Subcutaneous abdominal adipose tissue (tissue), 5 donors: Measurements from ENCODE around the gene TEX29.

ENCODE experiments used
- H3K27ac ChIP-seq: one replicate; pipeline ENCODE4 v1.7.0; 2013; ENCODE audit warnings: low read depth, mild to moderate bottlenecking, inconsistent platforms, low read length, moderate library complexity
- H3K27me3 ChIP-seq, 5 donors: one replicate each; pipeline ENCODE4 v1.7.0; 2013; ENCODE audit warnings: low read length in 5 of 5, inconsistent platforms in 1 of 5; ENCODE audit not compliant: control insufficient read depth in 5 of 5, insufficient read depth in 4 of 5
- H3K36me3 ChIP-seq, 5 donors: one replicate each; pipeline ENCODE4 v1.7.0; 2013; ENCODE audit warnings: low read length in 5 of 5; ENCODE audit not compliant: control insufficient read depth in 5 of 5, insufficient read depth in 5 of 5
- H3K4me1 ChIP-seq, 5 donors: one replicate each; pipeline ENCODE4 v1.7.0; 2013; ENCODE audit warnings: low read length in 5 of 5, mild to moderate bottlenecking in 3 of 5, moderate library complexity in 1 of 5; ENCODE audit not compliant: control insufficient read depth in 5 of 5, insufficient read depth in 5 of 5
- H3K4me3 ChIP-seq, 5 donors: one replicate each; pipeline ENCODE4 v1.7.0; 2013; ENCODE audit warnings: low read length in 5 of 5, low read depth in 1 of 5
- H3K9ac ChIP-seq, 5 donors: one replicate each; pipeline ENCODE4 v1.7.0; 2013; ENCODE audit warnings: low read length in 5 of 5, mild to moderate bottlenecking in 4 of 5, moderate library complexity in 3 of 5
- H3K9me3 ChIP-seq, 5 donors: one replicate each; pipeline ENCODE4 v1.7.0; 2013; ENCODE audit warnings: low read length in 5 of 5; ENCODE audit not compliant: control insufficient read depth in 5 of 5
- donor health status: healthy.
- donor health status: healthy.
- donor health status: healthy.
- donor health status: healthy.
- donor health status: healthy.

TEX29 gene

DNA sequence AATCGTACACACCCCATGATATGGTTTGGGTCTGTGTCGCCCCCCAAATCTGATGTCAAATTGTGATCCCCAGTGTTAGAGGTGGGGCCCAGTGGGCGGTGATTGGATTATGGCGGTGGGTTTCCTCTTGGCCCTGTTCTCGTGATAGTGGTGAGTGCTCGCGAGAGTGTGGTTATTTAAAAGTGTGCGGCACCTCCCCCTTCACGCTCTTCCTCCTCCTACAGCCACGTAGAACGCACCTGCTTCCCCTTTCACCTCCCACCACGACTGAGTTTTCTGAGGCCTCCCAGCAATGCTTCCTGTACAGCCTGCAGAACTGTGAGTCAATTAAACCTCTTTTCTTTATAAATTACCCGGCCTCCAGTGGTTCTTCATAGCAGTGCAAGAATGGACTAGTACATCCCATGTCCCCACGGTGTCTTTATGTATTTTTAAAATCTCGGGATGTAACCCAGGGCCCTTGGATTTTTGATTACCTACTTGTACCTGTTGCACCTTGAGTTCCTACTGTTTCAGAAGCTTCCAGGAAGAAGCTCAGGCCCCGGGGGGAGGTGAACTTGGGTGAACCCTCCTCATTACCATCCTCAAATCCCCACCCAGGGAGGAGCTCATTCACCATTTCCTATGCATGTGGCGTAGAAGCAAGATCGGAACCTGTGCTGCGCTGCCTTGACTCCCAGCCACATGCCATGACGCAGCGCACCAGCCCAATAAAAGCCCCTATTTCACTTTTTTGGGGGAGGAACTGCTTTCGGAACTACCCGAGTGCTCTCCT is 52.4 kb downstream of the TEX29 start:
- no peak overlapping the region for H3K4me3 ChIP-seq
- peaks cover 0 to 5% (median 0%) of the 10 kb centered on the region in 5 donors for H3K27me3 ChIP-seq
- H3K36me3 ChIP-seq, result no peaks in the 10 kb centered on the region
- H3K27ac ChIP-seq, result no peak overlapping the region
- peaks cover 0 to 6% (median 0%) of the 10 kb centered on the region in 5 donors for H3K4me1 ChIP-seq
- H3K9ac ChIP-seq, result no peak overlapping the region
- H3K9me3 ChIP-seq, result peaks cover 0 to 4% (median 0%) of the 10 kb centered on the region in 5 donors

DNA sequence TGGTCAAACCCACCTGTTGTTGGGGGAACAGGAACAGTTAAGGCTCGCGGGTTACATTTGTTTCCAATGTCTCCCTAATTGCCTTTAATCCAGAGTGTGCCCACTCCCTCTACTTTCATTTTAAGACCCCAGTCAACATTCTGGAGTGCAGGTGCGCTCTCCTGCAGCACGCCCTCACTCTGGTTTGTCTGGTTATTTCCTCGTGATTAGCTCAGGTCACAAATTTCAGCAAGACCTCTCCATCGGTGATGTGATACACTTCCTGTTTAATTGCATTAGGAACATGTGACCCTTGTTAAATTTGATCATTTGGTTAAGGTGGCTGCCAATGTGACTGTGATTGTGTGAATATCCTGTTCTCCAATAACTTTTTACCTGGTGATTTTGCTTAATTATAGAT is 53.0 kb downstream of the TEX29 start:
- peaks cover 0 to 5% (median 0%) of the 10 kb centered on the region in 5 donors for H3K27me3 ChIP-seq

DNA sequence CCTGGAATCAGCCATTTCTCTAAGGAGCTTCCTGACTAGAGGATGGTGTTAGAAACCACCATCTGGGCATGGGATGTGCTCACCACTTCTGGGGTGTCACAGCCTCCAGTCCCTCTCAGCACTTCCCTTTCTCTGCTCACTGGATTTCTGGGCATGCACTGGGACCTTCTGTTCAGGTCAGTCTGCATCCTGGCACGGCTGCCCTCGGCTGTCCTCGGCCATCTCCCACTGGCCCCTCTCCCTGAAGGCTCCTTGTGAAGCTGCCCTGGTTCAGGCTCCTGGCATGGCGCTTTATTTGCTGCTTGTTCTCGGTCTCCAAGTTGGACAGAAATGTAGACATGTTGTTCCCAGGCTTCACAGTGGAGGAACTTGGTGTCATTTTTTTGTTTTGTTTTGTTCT is 60.0 kb downstream of the TEX29 start:
- Histone ChIP-seq H3K9me3 (peaks cover 0 to 9% (median 3%) of the 10 kb centered on the region in 5 donors), H3K4me1 (no peaks in the 10 kb centered on the region), H3K9ac (no peak overlapping the region), H3K4me3 (no peak overlapping the region), H3K27ac (no peak overlapping the region), H3K36me3 (no peaks in the 10 kb centered on the region), H3K27me3 (peaks cover 0 to 15% (median 5%) of the 10 kb centered on the region in 5 donors)

More for the DNA sequence above, 53.0 kb downstream of the TEX29 start:
- H3K36me3 ChIP-seq, result no peaks in the 10 kb centered on the region
- peaks cover 0 to 4% (median 0%) of the 10 kb centered on the region in 5 donors for H3K9me3 ChIP-seq
- H3K9ac ChIP-seq, result no peak overlapping the region
- H3K4me1 ChIP-seq, result peaks cover 0 to 6% (median 0%) of the 10 kb centered on the region in 5 donors
- no peak overlapping the region for H3K27ac ChIP-seq
- H3K4me3 ChIP-seq, result no peak overlapping the region

DNA sequence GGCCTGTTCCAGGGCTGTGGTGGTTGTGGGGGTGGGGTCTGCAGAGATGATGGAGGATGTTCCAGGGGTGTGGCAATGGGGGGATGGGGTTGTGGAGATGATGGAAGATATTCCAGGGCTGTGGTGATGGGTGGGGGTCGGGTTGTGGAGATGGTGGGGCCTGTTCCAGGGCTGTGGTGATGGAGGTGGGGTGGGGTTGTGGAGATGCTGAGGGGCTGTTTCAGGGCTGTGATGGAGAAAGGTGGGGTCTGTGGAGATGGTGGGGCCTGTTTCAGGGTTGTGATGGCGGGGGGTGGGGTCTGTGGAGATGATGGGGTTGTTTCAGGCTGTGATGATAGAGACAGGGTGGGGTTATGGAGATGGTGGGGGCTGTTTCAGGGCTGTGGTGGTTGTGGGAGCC is 62.0 kb downstream of the TEX29 start:
- Histone ChIP-seq H3K4me1 (no peaks in the 10 kb centered on the region), H3K27me3 (peaks cover 3 to 19% (median 6%) of the 10 kb centered on the region in 5 donors), H3K36me3 (no peaks in the 10 kb centered on the region), H3K9ac (no peak overlapping the region), H3K9me3 (peaks cover 0 to 7% (median 3%) of the 10 kb centered on the region in 5 donors), H3K27ac (no peak overlapping the region), H3K4me3 (no peak overlapping the region)

DNA sequence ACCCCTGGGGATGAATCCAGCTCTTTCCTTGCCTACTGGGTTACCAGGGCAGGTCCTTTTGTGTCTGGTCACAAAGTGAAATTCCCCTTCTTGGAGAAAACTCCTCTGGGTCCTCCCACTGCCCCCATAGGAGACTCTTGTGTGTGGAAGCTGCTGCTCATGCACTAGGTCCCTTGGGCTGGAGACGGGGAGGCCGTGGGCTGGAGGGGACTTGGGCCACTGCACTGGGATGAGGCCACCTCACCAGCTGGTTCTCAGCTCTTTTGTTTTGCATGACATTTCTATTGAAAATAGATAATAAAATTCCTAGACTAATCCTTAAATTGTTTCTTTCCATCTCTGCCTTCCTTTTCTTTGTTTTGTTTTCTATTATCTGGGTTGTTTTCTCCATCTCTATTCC is 62.4 kb downstream of the TEX29 start:
- H3K27me3 ChIP-seq, result peaks cover 3 to 21% (median 11%) of the 10 kb centered on the region in 5 donors
- no peak overlapping the region for H3K9ac ChIP-seq
- H3K9me3 ChIP-seq, result peaks cover 0 to 7% (median 3%) of the 10 kb centered on the region in 5 donors
- no peak overlapping the region for H3K27ac ChIP-seq
- no peaks in the 10 kb centered on the region for H3K36me3 ChIP-seq
- no peak overlapping the region for H3K4me3 ChIP-seq
- H3K4me1 ChIP-seq, result no peaks in the 10 kb centered on the region

DNA sequence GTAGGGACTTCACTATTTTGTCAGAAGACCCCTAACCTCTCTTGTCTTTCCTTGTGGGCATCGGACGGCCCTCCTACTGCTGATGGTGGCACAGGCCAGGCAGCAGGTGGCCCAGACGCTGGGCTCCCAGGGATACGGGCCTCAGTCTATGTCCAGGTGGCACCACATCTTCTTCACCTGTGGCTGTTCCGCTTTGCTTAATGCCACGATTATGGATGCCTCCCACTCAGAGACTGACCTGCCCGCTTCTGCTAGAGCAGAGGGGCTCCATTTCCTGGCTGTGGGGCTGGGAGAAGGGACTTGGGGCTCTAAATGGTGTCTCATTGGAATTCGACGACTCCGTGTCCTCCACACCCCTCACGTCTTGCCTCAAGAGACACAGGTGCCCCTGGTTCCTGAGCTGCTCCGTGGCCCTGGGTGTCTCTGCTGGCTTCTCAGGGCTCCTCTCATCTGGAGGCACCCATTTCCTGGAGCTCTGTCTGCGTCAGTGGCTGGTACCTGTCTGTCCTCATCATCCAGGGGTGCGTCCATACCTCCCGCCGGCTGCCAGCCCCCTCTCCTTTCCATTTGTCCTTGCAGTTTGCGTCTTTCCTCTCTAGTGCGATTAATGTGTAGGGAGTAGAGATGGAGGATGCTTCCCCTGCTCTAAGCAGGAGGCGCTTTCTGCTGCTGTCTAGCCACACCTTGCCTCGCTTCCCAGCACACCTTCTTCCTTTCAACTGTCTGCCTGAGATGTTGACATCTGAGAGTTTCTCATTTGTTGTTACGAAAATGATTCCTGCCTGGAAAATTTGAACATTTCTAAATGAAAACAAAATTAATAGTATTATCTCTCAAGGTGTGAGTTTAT is 63.4 kb downstream of the TEX29 start:
- Histone ChIP-seq H3K36me3 (no peaks in the 10 kb centered on the region), H3K27me3 (peaks cover 5 to 21% (median 14%) of the 10 kb centered on the region in 5 donors), H3K9ac (no peak overlapping the region)

DNA sequence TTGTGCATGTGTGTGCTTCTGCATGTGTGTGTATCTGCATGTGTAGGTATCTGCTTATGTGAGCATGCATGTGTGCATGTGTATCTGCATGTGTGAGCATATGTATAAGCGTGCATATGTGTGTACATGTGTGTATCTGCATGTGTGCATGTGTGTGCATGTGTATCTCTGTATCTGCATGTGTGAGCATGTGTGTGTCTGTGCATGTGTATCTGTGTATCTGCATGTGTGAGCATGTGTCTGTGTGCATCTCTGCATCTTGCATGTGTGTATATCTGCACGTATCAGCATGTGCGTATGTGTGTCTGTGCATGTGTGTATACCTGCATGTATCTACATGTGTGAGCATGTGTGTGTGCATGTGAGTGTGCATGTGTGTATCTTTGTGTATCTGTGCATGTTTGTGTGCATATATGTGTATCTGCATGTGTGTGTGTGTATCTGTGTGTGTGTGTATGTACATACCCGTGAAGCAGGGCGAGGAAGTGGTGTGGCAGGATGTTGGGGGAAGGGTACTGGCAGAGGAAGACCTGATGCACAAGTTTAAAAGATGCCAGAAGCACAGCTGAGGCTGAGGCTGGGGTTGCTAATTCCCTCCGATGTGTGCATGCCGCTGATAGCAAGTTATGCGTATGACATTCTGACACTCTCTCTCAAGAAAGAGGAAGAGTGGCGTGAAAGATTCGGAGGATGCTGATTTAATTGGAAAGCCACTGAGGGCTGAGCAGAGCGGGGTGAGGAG is 64.2 kb downstream of the TEX29 start:
- H3K4me3 ChIP-seq, result no peak overlapping the region
- H3K9ac ChIP-seq, result no peak overlapping the region
- no peaks in the 10 kb centered on the region for H3K4me1 ChIP-seq
- peaks cover 5 to 25% (median 18%) of the 10 kb centered on the region in 5 donors for H3K27me3 ChIP-seq
- H3K27ac ChIP-seq, result no peak overlapping the region
- H3K9me3 ChIP-seq, result peaks cover 0 to 7% (median 3%) of the 10 kb centered on the region in 5 donors
- no peaks in the 10 kb centered on the region for H3K36me3 ChIP-seq

More for the DNA sequence above, 63.4 kb downstream of the TEX29 start:
- Histone ChIP-seq H3K27ac (no peak overlapping the region), H3K9me3 (peaks cover 0 to 7% (median 3%) of the 10 kb centered on the region in 5 donors), H3K4me3 (no peak overlapping the region), H3K4me1 (no peaks in the 10 kb centered on the region)

DNA sequence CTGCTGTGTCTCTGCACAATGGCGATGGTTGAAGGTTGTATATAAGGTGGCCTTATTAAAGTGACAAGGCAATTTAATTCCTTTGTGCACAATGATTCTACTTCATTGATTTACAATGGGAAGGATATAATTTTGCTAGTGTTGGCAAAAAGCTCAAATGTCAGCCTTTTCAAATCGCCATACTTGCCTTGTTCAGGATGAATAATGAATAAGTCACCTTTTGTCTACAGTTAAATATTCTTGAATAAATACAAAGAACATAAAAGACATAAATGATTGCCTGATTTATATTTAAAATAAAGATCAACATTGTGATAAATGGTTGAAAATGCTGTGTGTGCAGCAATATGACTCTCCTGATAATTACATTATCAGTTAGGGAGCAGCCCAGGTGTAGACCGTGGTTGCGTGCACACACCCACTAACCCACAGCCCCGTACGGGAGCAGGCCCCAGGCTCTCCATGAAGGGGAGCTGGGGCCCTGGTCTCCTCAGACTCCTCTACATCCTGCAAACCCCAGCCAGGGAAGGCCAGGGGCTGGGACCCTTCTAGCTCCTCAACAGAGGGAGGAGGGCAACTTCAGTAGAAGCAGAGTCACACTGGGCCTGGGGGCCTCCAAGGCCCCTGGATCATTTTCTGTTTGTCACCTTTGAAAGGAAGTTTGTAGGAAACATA is 64.9 kb downstream of the TEX29 start:
- Histone ChIP-seq H3K9ac (no peak overlapping the region), H3K9me3 (peaks cover 0 to 3% (median 2%) of the 10 kb centered on the region in 5 donors), H3K4me3 (no peak overlapping the region), H3K36me3 (no peaks in the 10 kb centered on the region), H3K27ac (no peak overlapping the region), H3K4me1 (no peaks in the 10 kb centered on the region), H3K27me3 (peaks cover 5 to 27% (median 18%) of the 10 kb centered on the region in 5 donors)
